ENCODE data around the gene PSMD14.

DNA sequence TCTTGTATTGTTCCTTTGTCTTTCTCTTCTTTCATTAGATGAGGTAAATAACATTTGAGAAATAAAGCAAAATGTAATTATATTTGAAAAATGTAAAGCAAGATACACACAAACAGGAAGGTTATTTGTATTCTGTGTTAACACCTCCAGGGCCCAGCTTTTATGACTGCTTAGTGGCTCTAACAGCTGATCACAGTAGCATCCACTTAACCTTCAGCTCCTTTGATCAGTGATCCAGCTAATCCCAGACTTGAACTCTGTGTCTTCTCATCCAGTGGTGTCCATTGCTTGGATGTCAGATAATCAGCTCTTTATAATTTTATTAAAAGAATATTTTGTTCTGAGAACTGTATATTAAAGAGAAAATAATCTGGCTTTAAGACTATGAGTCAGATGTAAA lies 44.5 kb downstream of the PSMD14 start:
- TF ChIP-seq, protein P1, sequence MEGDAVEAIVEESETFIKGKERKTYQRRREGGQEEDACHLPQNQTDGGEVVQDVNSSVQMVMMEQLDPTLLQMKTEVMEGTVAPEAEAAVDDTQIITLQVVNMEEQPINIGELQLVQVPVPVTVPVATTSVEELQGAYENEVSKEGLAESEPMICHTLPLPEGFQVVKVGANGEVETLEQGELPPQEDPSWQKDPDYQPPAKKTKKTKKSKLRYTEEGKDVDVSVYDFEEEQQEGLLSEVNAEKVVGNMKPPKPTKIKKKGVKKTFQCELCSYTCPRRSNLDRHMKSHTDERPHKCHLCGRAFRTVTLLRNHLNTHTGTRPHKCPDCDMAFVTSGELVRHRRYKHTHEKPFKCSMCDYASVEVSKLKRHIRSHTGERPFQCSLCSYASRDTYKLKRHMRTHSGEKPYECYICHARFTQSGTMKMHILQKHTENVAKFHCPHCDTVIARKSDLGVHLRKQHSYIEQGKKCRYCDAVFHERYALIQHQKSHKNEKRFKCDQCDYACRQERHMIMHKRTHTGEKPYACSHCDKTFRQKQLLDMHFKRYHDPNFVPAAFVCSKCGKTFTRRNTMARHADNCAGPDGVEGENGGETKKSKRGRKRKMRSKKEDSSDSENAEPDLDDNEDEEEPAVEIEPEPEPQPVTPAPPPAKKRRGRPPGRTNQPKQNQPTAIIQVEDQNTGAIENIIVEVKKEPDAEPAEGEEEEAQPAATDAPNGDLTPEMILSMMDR (IDR thresholded peaks at IDR 0.05), result no peak
- no peak for TF ChIP-seq POLR2A (IDR thresholded peaks at IDR 0.05)

Measured in body of pancreas (tissue), 4 donors.